Activated CD8-positive, alpha-beta memory T cell treated with anti-CD3 and anti-CD28 coated beads for 1 hour (primary cell): ENCODE measurements around the gene CPB2.

Experiments
- DNase-seq, 2 donors: peaks; one replicate each; pipeline ENCODE4 v3.0.0-alpha.2; 2020; ENCODE audit warnings: low read depth in 1 of 2; ENCODE audit errors: extremely low read depth in 1 of 2

CPB2 gene

DNA sequence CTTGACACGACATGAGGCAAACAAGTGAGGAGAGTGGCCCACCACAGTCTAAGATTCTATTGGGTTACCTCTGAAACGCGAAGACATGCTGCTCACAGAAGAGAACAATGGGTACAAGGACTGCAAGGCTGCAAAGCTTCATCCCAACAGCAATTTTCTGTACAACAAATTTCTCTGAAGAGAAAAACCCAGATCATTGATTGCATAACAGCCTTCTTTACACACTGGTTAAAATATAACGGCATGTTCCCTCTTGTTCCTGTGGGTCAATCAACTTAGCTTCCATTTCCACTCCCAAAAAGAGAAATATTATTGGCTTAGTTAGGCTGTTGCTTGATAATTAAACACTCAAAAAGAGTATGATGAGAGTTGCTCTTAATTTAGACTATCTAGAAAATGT lies at the start of gene CPB2:
CPB2 (minus strand) TSS at position 166 of the 400 bp plus-strand sequence; CDS start at position 142, 24 bp downstream.
- no peak for DNase-seq

DNA sequence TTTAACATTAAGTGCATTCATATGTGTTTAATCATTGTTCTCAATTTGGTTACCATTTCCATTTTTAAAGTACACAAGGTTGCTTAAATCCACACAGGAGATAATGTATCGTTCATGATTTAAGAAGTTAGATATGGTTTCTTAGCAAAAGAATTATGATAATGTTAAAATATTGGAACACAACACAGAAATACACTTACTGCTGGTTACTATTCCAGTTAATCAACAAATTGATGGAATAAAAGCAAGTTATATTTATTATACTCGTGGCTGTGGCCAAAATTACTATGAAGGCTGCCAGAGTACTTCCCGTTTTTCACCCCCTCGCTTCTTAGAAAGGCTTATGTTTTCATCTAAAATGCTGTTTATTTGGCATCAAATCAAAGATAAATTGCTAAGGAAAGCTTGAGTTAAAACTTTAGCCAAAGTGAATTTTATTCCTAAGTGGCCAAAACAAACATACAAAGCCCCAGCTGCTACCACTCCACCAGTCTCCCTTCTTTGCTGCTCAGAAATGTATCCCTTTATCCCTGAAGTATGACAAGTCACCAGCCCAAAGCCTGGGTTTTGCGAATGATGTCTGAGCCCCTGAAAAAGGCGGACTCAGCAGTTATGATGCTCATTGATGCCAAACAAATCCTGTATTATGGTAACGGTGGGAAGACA lies 49.4 kb upstream of the CPB2 start:
- DNase-seq, result no peak

- DNase-seq, result no peak
These were observed 47.9 kb upstream of the CPB2 start for GRCh38 chr13:46152627-46153328.

DNA sequence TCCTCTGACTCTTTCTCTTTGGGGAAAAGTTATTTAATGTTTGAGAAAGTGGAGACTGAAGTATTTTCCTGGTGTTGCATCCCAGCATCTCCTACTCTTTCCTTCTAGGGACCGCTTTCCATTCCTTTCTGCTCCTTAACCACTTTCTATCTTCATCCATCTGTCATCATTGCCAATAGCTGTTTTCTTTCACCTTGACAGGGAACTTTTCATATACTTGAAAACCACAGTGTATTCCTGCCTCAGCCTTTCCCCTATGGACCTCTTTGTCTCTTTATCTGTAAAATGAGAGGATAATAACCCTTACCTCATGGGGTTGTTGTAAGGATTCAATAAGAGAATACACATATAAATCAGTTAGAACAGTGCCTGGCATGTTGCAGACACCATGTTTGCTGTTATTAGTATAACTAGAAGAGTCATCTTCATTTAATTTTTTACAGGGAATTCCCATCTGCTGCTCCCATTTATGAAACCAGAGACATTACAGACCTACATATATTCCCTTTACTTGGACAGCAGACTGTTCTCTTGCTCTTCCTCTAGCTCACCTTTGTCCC lies 45.4 kb upstream of the CPB2 start:
- no peak for DNase-seq

DNA sequence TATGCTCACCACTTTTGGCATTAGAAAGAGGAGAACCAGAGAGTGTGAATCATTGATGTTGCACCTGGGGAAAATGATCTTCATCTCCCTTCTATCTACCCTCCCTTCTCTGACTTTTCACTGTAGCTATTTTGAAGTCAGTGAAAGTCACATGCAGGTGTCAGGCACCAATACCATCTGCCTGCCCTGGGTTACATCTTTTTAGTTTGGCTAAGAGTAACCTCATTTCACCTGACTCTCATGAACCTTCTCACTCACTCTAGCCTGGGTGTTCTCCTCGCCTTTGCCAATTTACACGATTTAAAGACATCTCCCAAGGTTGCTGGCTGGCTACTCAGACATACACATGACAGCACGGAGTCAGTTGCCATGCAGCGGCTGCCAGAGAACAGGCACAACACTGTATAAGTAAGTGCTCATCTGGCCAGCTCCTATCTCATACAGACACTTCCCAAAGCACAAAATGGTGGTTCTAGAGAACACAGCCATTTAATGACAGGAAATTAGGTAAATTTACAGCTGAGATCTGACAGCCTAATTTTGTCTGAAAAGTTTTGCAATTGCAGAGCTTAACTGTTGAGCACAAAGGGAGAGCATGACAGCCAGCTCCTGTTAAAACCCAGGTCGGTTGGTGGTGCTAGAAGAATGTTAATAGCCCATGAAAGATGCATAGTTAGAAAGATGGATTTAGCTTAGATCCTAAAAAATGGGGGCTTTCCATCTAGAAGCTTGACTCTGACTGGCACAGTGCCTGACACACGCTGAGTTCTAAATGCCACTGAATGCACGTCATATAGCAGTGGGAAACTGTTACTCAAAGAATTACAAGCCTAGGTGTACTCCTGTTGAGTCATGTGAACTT lies 44.7 kb upstream of the CPB2 start:
- no peak for DNase-seq

DNA sequence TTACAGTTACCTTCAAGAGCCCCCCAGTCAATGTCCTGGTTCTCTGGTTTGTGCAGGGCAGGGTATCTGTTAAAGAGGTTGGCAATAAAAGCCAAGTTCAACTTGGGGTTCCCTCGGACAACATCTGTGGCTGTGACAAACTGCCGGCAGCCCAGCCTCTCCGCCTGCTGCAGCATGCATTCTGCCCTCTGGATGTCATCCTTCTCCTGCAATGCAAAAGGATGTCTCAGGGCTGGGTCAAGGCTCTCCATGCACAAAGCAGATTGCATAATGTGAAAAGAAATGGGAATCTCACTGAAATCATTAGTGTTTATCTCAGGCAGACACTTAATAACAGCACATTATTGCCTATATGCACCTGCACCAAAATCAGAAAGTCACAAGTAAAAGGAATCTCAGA lies 42.1 kb upstream of the CPB2 start:
- DNase-seq, result no peak

- no peak for DNase-seq
These were observed 41.1 kb upstream of the CPB2 start for GRCh38 chr13:46145950-46146349.

DNA sequence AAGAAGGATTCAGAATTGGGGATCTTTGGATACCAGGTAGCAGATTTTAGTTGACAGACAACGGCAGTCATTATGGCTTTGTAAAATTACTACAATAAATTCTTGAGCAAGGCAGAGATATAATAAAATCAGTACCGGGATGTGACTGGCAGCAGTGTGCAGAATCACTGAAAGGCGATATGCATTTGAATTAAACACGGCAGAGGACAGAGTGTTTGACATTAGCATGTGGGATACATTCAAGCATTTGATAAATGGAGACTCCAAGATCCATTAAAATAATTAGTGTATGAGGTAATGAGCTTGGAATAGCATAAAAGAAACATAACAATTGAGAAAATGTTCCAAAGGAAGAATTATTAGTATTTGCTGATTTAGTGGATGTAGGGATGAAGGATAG lies 40.3 kb upstream of the CPB2 start:
- no peak for DNase-seq

- no peak for DNase-seq
These were observed 38.4 kb upstream of the CPB2 start for GRCh38 chr13:46143184-46143701.

DNA sequence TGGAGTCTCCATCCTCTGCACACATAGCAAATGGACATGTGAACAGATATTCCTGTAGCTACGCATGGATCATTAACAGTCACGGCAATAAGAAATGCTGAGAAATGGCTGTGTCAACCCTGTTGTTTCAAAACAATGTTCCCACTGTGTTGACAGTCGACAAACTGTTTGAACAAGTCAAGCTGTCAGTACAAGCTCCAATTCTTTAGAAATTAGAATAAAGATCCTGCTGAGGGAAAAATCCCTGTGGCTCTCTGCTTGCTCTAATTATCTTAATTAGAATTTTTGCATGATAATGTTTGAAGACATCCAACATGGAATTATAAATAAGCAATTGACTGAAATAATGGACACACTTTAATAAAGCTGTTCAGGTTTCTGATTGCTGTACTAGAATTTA lies 37.9 kb upstream of the CPB2 start:
- no peak for DNase-seq

DNA sequence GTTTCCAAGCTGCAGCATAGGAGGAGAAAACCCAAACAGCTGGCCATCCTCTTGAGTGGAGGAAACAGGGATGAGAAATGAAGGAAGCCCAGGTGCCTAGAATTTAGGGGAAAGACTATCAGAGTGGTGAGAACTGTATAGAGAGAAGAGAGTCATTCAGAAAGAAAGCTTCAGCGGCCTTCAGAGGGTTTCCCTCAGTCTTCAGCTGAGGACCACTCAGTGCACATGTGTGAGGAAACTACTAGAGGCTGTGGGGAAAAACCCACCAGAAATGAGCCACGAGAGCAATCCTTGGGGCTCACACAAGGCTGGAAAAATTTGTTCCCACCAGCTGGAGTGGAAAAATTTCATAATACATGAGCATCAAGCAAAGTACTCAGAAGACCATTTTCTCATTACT lies 35.2 kb upstream of the CPB2 start:
- DNase-seq, result no peak

- DNase-seq, result no peak
These were observed 32.9 kb upstream of the CPB2 start for GRCh38 chr13:46137627-46138317.

DNA sequence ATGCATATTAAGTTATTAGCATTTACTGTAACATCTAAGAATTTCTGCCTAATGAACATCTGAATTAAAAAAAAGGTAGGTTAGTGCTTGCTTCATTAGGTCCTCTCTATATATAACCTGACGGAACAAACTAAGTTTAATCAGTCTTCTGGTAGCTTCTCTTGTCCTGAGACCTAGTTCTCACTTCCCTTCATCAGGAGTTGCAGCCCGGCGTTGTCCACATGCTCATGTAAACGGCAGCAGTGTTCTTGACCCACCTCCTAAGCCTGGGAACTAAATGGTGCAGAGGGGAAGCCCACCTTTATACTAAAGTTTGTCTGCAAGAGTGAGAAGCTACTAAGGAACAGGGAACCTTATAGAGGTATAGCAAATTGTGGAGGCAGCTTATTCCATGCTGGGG lies 31.9 kb upstream of the CPB2 start:
- no peak for DNase-seq

DNA sequence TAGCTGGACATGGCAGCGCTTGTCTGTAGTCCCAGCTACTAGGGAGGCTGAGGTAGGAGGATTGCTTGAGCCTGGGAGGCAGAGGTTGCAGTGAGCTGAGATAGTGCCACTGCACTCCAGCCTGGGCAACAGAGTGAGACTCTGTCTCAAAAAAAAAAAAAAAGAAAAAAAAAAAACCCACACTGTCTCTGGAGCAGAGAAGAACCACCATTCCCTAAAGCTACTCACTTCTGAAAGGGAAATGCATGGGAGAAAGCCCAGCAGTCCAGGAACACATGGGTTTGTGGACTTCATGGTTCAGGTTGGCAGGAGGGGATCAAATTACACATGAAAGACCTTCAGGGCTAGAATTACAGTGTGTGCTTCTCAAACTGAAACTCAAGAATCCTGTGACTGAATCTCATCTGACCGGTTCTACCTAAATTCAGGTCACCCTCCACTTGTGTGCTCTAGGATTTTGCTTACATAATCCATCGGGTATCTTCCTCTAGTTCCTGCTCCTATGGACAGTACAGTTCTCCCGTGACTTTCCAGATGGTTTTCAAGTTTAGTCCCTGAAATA lies 30.2 kb upstream of the CPB2 start:
- no peak for DNase-seq

GRCh38 chr13:46134494-46134893 lies 29.7 kb upstream of the CPB2 start:
- DNase-seq, result no peak

- DNase-seq, result no peak
These were observed 27.3 kb upstream of the CPB2 start for GRCh38 chr13:46132109-46132508.

GRCh38 chr13:46131705-46132104 lies 26.9 kb upstream of the CPB2 start:
- DNase-seq, result no peak

GRCh38 chr13:46129955-46130618 lies 25.3 kb upstream of the CPB2 start:
- DNase-seq, result no peak

- no peak for DNase-seq
These were observed 24.3 kb upstream of the CPB2 start for GRCh38 chr13:46129124-46129523.
